H1 (cell line): ENCODE measurements around the gene ENPP6. TPM values are rescaled to one million over a fixed set of nuclear protein-coding genes. Genes with fewer than 3 reads are reported as not detected.

Experiments used
- CTCF ChIA-PET: fragments of 300-600 bp; sonication (Branson Sonifier 250); formaldehyde crosslinking; loops from one replicate; lab custom pipeline; 2021; ENCODE audit not compliant: partially characterized antibody; lab: Charles Lee
- POLR2A ChIA-PET: fragments of 300-600 bp; sonication (Branson Sonifier 250); formaldehyde crosslinking; loops from one replicate; lab custom pipeline; 2021; ENCODE audit warnings: inconsistent platforms; ENCODE audit not compliant: partially characterized antibody; lab: Charles Lee
- DNase-seq, 2 experiments: peaks; one replicate each; pipeline versions ENCODE4 v3.0.0 to v3.0.0-alpha.2; 2010 to 2022; ENCODE audit warnings: low spot score in 2 of 2, low read depth in 1 of 2, mixed read lengths in 1 of 2
- FAIRE-seq: peaks from 2 replicates; lab custom pipeline; 2011; peaks lifted over from hg19 to GRCh38; lab: Jason Lieb, UNC
- H2AFZ ChIP-seq: 2 replicates; pipeline ENCODE4 v1.8.1; 2012; ENCODE audit warnings: low read length, inconsistent platforms
- H2AK5ac ChIP-seq: 2 replicates; pipeline ENCODE4 v1.6.1; 2013; ENCODE audit warnings: low read depth, low read length
- H2BK120ac ChIP-seq: replicated peaks from 2 replicates; pipeline ENCODE3; 2013; ENCODE audit warnings: low read depth, low read length, inconsistent platforms
- H2BK12ac ChIP-seq: 2 replicates; pipeline ENCODE4 v1.6.1; 2013; ENCODE audit warnings: low read depth, low read length
- H2BK15ac ChIP-seq: 2 replicates; pipeline ENCODE4 v1.6.1; 2013; ENCODE audit warnings: low read length
- H2BK20ac ChIP-seq: 2 replicates; pipeline ENCODE4 v1.6.1; 2013; ENCODE audit warnings: low read length
- H2BK5ac ChIP-seq: 2 replicates; pipeline ENCODE4 v1.6.1; 2013; ENCODE audit warnings: low read depth, low read length
- H3K14ac ChIP-seq: 2 replicates; pipeline ENCODE4 v1.6.1; 2013; ENCODE audit warnings: inconsistent platforms; ENCODE audit not compliant: insufficient read length
- H3K18ac ChIP-seq: 2 replicates; pipeline ENCODE4 v1.6.1; 2013; ENCODE audit warnings: low read length; ENCODE audit errors: extremely low read depth
- H3K23ac ChIP-seq: 2 replicates; pipeline ENCODE4 v1.6.1; 2013; ENCODE audit warnings: inconsistent platforms; ENCODE audit not compliant: insufficient read length
- H3K23me2 ChIP-seq: 2 replicates; pipeline ENCODE4 v1.6.1; 2013; ENCODE audit warnings: low read depth, low read length
- H3K27ac ChIP-seq: 2 replicates; pipeline ENCODE4 v1.6.1; 2011; ENCODE audit warnings: low read depth, low read length, inconsistent platforms
- H3K27me3 ChIP-seq, 4 experiments: replicated peaks in 1 of 4; 1 replicate in 1 of 4; 2 replicates in 3 of 4; pipeline versions ENCODE4 v1.6.1 to v1.8.1; 2011 to 2013; ENCODE audit warnings: low read length in 3 of 4, mild to moderate bottlenecking in 3 of 4, inconsistent platforms in 2 of 4, mixed read lengths in 2 of 4, moderate library complexity in 1 of 4; ENCODE audit not compliant: control insufficient read depth in 3 of 4, insufficient read depth in 3 of 4; ENCODE audit errors: extremely low read depth in 1 of 4
- H3K36me3 ChIP-seq, 4 experiments: 2 replicates each; pipeline versions ENCODE4 v1.6.1 to v1.8.1; 2011 to 2013; ENCODE audit warnings: mild to moderate bottlenecking in 4 of 4, low read length in 3 of 4, moderate library complexity in 2 of 4, control low read depth in 1 of 4, inconsistent platforms in 1 of 4; ENCODE audit not compliant: insufficient read depth in 4 of 4, control insufficient read depth in 2 of 4
- H3K4ac ChIP-seq: replicated peaks from 2 replicates; pipeline ENCODE3; 2013; ENCODE audit warnings: low read length, low read depth, mixed read lengths, inconsistent platforms; ENCODE audit not compliant: insufficient read length
- H3K4me1 ChIP-seq, 4 experiments: replicated peaks in 1 of 4; 1 replicate in 1 of 4; 2 replicates in 3 of 4; pipeline versions ENCODE4 v1.6.1 to v1.8.1; 2011 to 2013; ENCODE audit warnings: low read length in 3 of 4, inconsistent platforms in 2 of 4, mixed read lengths in 1 of 4; ENCODE audit not compliant: insufficient read depth in 4 of 4, control insufficient read depth in 3 of 4
- H3K4me2 ChIP-seq, 2 experiments: 2 replicates each; pipeline versions ENCODE4 v1.6.1 to v1.8.1; 2011 to 2013; ENCODE audit warnings: low read depth in 2 of 2, low read length in 2 of 2, control low read depth in 1 of 2, inconsistent platforms in 1 of 2, mild to moderate bottlenecking in 1 of 2; ENCODE audit not compliant: insufficient read depth in 1 of 2
- H3K4me3 ChIP-seq, 4 experiments: fragments of 200-600, 300-600 bp in 1 of 4; sonication (generic), shearing (Covaris generic), sonication (Bioruptor Twin) in 1 of 4; 2 replicates each; pipeline versions ENCODE4 v1.5.1 to v1.8.1; 2011 to 2016; ENCODE audit warnings: low read length in 4 of 4, low read depth in 3 of 4, control low read depth in 2 of 4, inconsistent platforms in 2 of 4, mild to moderate bottlenecking in 2 of 4, mixed read lengths in 1 of 4, moderate library complexity in 1 of 4; ENCODE audit not compliant: insufficient read depth in 2 of 4; ENCODE audit errors: extremely low read depth in 1 of 4
- H3K56ac ChIP-seq: replicated peaks from 2 replicates; pipeline ENCODE3; 2013; ENCODE audit warnings: low read depth, mild to moderate bottlenecking, mixed read lengths, low read length, inconsistent platforms; ENCODE audit not compliant: insufficient read length
- H3K79me1 ChIP-seq: 2 replicates; pipeline ENCODE4 v1.6.1; 2013; ENCODE audit warnings: low read depth, low read length, control low read depth
- H3K79me2 ChIP-seq, 2 experiments: 2 replicates each; pipeline versions ENCODE4 v1.6.1 to v1.8.1; 2012 to 2013; ENCODE audit warnings: low read length in 2 of 2, mild to moderate bottlenecking in 2 of 2, inconsistent platforms in 1 of 2; ENCODE audit not compliant: insufficient read depth in 2 of 2, control insufficient read depth in 1 of 2
- H3K9ac ChIP-seq, 4 experiments: replicated peaks in 1 of 4; 1 replicate in 1 of 4; 2 replicates in 3 of 4; pipeline versions ENCODE4 v1.6.1 to v1.8.1; 2011 to 2013; ENCODE audit warnings: low read depth in 3 of 4, low read length in 3 of 4, control low read depth in 2 of 4, mild to moderate bottlenecking in 2 of 4, moderate library complexity in 2 of 4, inconsistent platforms in 1 of 4; ENCODE audit errors: extremely low read depth in 1 of 4
- H3K9me3 ChIP-seq, 2 experiments: 2 replicates each; pipeline versions ENCODE4 v1.6.1 to v1.8.1; 2012 to 2013; ENCODE audit warnings: mild to moderate bottlenecking in 2 of 2, moderate library complexity in 2 of 2, control low read depth in 1 of 2, inconsistent platforms in 1 of 2, low read depth in 1 of 2, low read length in 1 of 2, mixed read lengths in 1 of 2; ENCODE audit not compliant: insufficient read depth in 2 of 2
- H4K20me1 ChIP-seq, 2 experiments: replicated peaks in 1 of 2; 2 replicates each; pipeline versions ENCODE3 to v1.8.1; 2011 to 2013; ENCODE audit warnings: inconsistent platforms in 2 of 2, low read length in 2 of 2, mild to moderate bottlenecking in 1 of 2; ENCODE audit not compliant: insufficient read depth in 2 of 2, control insufficient read depth in 1 of 2
- H4K5ac ChIP-seq: 2 replicates; pipeline ENCODE4 v1.6.1; 2013; ENCODE audit warnings: low read length, low read depth, mixed read lengths, inconsistent platforms; ENCODE audit not compliant: insufficient read length
- H4K8ac ChIP-seq: 2 replicates; pipeline ENCODE4 v1.8.0; 2013; ENCODE audit warnings: mild to moderate bottlenecking, moderate library complexity, low read length, inconsistent platforms; ENCODE audit not compliant: insufficient read depth; ENCODE audit errors: extremely low read depth
- H4K91ac ChIP-seq: replicated peaks from 2 replicates; pipeline ENCODE3; 2013; ENCODE audit warnings: low read length, mixed read lengths, inconsistent platforms; ENCODE audit not compliant: insufficient read length
- JUN ChIP-seq: IDR thresholded peaks from 2 replicates; pipeline ENCODE4 v1.6.1; 2011; ENCODE audit warnings: low read depth, mild to moderate bottlenecking, improper control_type of control experiment, low read length
- KDM1A ChIP-seq: fragments of 200-600, 300-600 bp; sonication (generic); IDR thresholded peaks from 2 replicates; pipeline ENCODE4 v1.7.1; 2016; ENCODE audit warnings: mild to moderate bottlenecking, low read length, borderline replicate concordance
- KDM5A ChIP-seq: fragments of 200-600 bp; IDR thresholded peaks from 2 replicates; pipeline ENCODE4 v1.7.1; 2012; ENCODE audit warnings: mild to moderate bottlenecking, low read length, inconsistent platforms, mixed read lengths
- SIX5 ChIP-seq: IDR thresholded peaks from 2 replicates; pipeline ENCODE4 v1.6.1; 2011; ENCODE audit warnings: mild to moderate bottlenecking, low read depth, low read length
- TAF1 ChIP-seq: IDR thresholded peaks from 2 replicates; pipeline ENCODE4 v1.6.1; 2011; ENCODE audit warnings: mild to moderate bottlenecking, low read depth, low read length
- WGBS, 2 experiments: shearing (Covaris generic) in 1 of 2; methylation state at CpG; one replicate each; pipeline versions ENCODE4 v1.1.6 to v1.1.7; 2013 to 2015; ENCODE audit warnings: low lambda C conversion rate in 2 of 2, mixed read lengths in 2 of 2, inconsistent platforms in 1 of 2, low coverage in 1 of 2, missing lambda C conversion rate in 1 of 2; ENCODE audit not compliant: insufficient replicate concordance in 2 of 2, insufficient coverage in 1 of 2, insufficient read length in 1 of 2; ENCODE audit errors: extremely low coverage in 1 of 2, missing lambda C conversion rate in 1 of 2; 5-methylcytosine and 5-hydroxymethylcytosine counted together
- polyA plus RNA-seq, 7 experiments: library from polyadenylated mRNA; depleted of rRNA in 3 of 7; stranded (reverse) in 5 of 7; unstranded in 2 of 7; fragments of >200 nt in 5 of 7; fragments of 200-250 nt in 2 of 7; gene quantifications; 1 replicate in 5 of 7; 2 replicates in 1 of 7; 4 replicates in 1 of 7; pipeline versions ENCODE4 v1.2.1 to v1.2.3, GENCODE V29; 2011 to 2013; ENCODE audit warnings: missing spikeins in 2 of 7, mixed read lengths in 2 of 7
- total RNA-seq: library from RNA; stranded (reverse); fragmentation: NEBNext Ultra II Directional; extraction: Animal tissue kit (Norgen Biotek cat#: 25700); gene quantifications from 2 replicates; pipeline ENCODE4 v1.2.1, GENCODE V29; 2021

ENPP6 gene
- total and polyA plus RNA-seq, 2 of the 8 experiments (the other 6 are each of a cell fraction or from before 2014, with no cell fraction given), result 0.11 to 0.20 TPM

- Histone ChIP-seq H3K23me2 (no peaks in the 10 kb centered on the region), H4K20me1 (no peaks in the 10 kb centered on the region), H3K79me2 (no peaks in the 10 kb centered on the region), H2AK5ac (no peak overlapping the region), H2AFZ (no peak overlapping the region), H3K14ac (no peak overlapping the region), H2BK12ac (no peak overlapping the region), H3K18ac (no peak overlapping the region), H2BK15ac (no peak overlapping the region), H3K27me3 (no peaks in the 10 kb centered on the region), H3K4me1 (no peaks in the 10 kb centered on the region), H3K27ac (no peak overlapping the region), H3K4me2 (no peak overlapping the region), H3K23ac (no peak overlapping the region), H2BK120ac (no peak overlapping the region), H4K8ac (no peak overlapping the region), H3K9ac (no peak overlapping the region), H3K36me3 (no peaks in the 10 kb centered on the region), H3K56ac (no peak overlapping the region), H4K91ac (no peak overlapping the region), H3K4ac (no peak overlapping the region), H3K4me3 (no peak overlapping the region), H2BK20ac (no peak overlapping the region), H3K79me1 (no peaks in the 10 kb centered on the region), H4K5ac (no peak overlapping the region), H2BK5ac (no peak overlapping the region), H3K9me3 (no peaks in the 10 kb centered on the region)
- ChIA-PET CTCF (interaction anchor here (1.3 to 9.2 kb wide), 4 partner anchors 11 to 54 kb away, joined by 3 to 87 read pairs (median 4); no protein-coding TSS in a partner anchor), POLR2A (no interaction called here)
- DNase-seq (no peak), FAIRE-seq (no peak)
- no peak for TF ChIP-seq TAF1
- TF ChIP-seq SIX5, result no peak
- TF ChIP-seq KDM1A, result peak; percentile 86
- no peak for TF ChIP-seq KDM5A
- TF ChIP-seq JUN, result no peak
- 93% methylated on average over 14 of the region's 14 CpGs; no CpG with 5 or more reads in 1 of the 2 experiments for WGBS, 2 experiments
These were observed 107.0 kb downstream of the ENPP6 start for GRCh38 chr4:184110452-184111224.
